Liver (tissue), 9 donors: ENCODE data around the gene CDA. TPM values are rescaled to one million over a fixed set of nuclear protein-coding genes. Genes with fewer than 3 reads are reported as not detected.

Source experiments
- DNase-seq: peaks from one replicate; pipeline ENCODE4 v3.0.0-alpha.2; 2017; ENCODE audit warnings: low spot score
- H3K27ac ChIP-seq, 2 donors: one replicate each; pipeline ENCODE4 v1.7.0; 2013; ENCODE audit warnings: inconsistent platforms in 2 of 2, low read length in 2 of 2, control low read depth in 1 of 2, low read depth in 1 of 2, mild to moderate bottlenecking in 1 of 2
- H3K27me3 ChIP-seq, 4 donors: one replicate each; pipeline versions ENCODE4 v1.6.1 to v1.7.0; 2013; ENCODE audit warnings: low read length in 3 of 4, inconsistent platforms in 1 of 4, mild to moderate bottlenecking in 1 of 4, moderate library complexity in 1 of 4; ENCODE audit not compliant: control insufficient read depth in 4 of 4, insufficient read depth in 4 of 4
- H3K36me3 ChIP-seq, 4 donors: one replicate each; pipeline versions ENCODE4 v1.6.1 to v1.7.0; 2013; ENCODE audit warnings: low read length in 3 of 4, mild to moderate bottlenecking in 3 of 4, low read depth in 1 of 4, moderate library complexity in 1 of 4; ENCODE audit not compliant: control insufficient read depth in 4 of 4, insufficient read depth in 3 of 4
- H3K4me1 ChIP-seq, 4 donors: one replicate each; pipeline versions ENCODE4 v1.6.1 to v1.7.0; 2013; ENCODE audit warnings: low read length in 3 of 4, mild to moderate bottlenecking in 3 of 4, moderate library complexity in 1 of 4; ENCODE audit not compliant: control insufficient read depth in 4 of 4, insufficient read depth in 4 of 4
- H3K4me3 ChIP-seq, 3 donors: one replicate each; pipeline versions ENCODE4 v1.6.1 to v1.7.0; 2013; ENCODE audit warnings: low read length in 3 of 3, control low read depth in 1 of 3, low read depth in 1 of 3, mild to moderate bottlenecking in 1 of 3
- H3K9ac ChIP-seq, 2 donors: one replicate each; pipeline ENCODE4 v1.7.0; 2013; ENCODE audit warnings: low read length in 2 of 2, mild to moderate bottlenecking in 2 of 2, moderate library complexity in 2 of 2, control low read depth in 1 of 2, low read depth in 1 of 2
- H3K9me3 ChIP-seq, 4 donors: one replicate each; pipeline versions ENCODE4 v1.6.1 to v1.7.0; 2013; ENCODE audit warnings: low read length in 3 of 4; ENCODE audit not compliant: control insufficient read depth in 4 of 4
- EGR1 ChIP-seq, 2 donors: IDR thresholded peaks; 2 replicates each; pipeline ENCODE4 v1.6.1; 2016 to 2018; ENCODE audit warnings: antibody characterized with exemption in 2 of 2, low read depth in 2 of 2
- FOXA1 ChIP-seq: IDR thresholded peaks from 2 replicates; pipeline ENCODE4 v1.6.1; 2016; ENCODE audit warnings: antibody characterized with exemption
- FOXA2 ChIP-seq: IDR thresholded peaks from 2 replicates; pipeline ENCODE4 v1.6.1; 2016; ENCODE audit warnings: antibody characterized with exemption
- GABPA ChIP-seq, 2 donors: IDR thresholded peaks in 1 of 2; conservative IDR thresholded peaks in 1 of 2; 2 replicates each; pipeline ENCODE4 v1.6.1; 2016; ENCODE audit warnings: antibody characterized with exemption in 2 of 2, mild to moderate bottlenecking in 1 of 2, moderate library complexity in 1 of 2
- HNF4A ChIP-seq, 2 donors: conservative IDR thresholded peaks; 2 replicates each; pipeline ENCODE4 v1.6.1; 2016; ENCODE audit warnings: antibody characterized with exemption in 2 of 2, mild to moderate bottlenecking in 2 of 2
- HNF4G ChIP-seq: IDR thresholded peaks from 2 replicates; pipeline ENCODE4 v1.6.1; 2016; ENCODE audit warnings: antibody characterized with exemption
- JUND ChIP-seq, 2 donors: IDR thresholded peaks; 2 replicates each; pipeline ENCODE4 v1.6.1; 2016; ENCODE audit warnings: antibody characterized with exemption in 2 of 2
- NR2F2 ChIP-seq: IDR thresholded peaks from 2 replicates; pipeline ENCODE4 v1.6.1; 2016; ENCODE audit warnings: antibody characterized with exemption
- RAD21 ChIP-seq, 2 donors: IDR thresholded peaks; 2 replicates each; pipeline ENCODE4 v1.6.1; 2016; ENCODE audit warnings: antibody characterized with exemption in 2 of 2, mild to moderate bottlenecking in 2 of 2
- RXRA ChIP-seq, 2 donors: IDR thresholded peaks; 2 replicates each; pipeline ENCODE4 v1.6.1; 2017 to 2018; ENCODE audit warnings: antibody characterized with exemption in 2 of 2, mild to moderate bottlenecking in 1 of 2
- SP1 ChIP-seq: IDR thresholded peaks from 2 replicates; pipeline ENCODE4 v1.6.1; 2018; ENCODE audit warnings: antibody characterized with exemption, mild to moderate bottlenecking
- TAF1 ChIP-seq: conservative IDR thresholded peaks from 2 replicates; pipeline ENCODE4 v1.6.1; 2016; ENCODE audit warnings: antibody characterized with exemption, mild to moderate bottlenecking
- YY1 ChIP-seq: IDR thresholded peaks from 2 replicates; pipeline ENCODE4 v1.6.1; 2016; ENCODE audit warnings: antibody characterized with exemption, mild to moderate bottlenecking
- WGBS: extraction: QIAGEN DNeasy Blood & Tissue Kit; methylation state at CpG from one replicate; pipeline ENCODE4 v1.1.7; 2013; 5-methylcytosine and 5-hydroxymethylcytosine counted together
- polyA plus RNA-seq, 2 donors: library from polyadenylated mRNA; stranded (reverse) in 1 of 2; unstranded in 1 of 2; fragments of 200-250 nt in 1 of 2; fragments of >200 nt in 1 of 2; fragmentation: Nextera tagmentation in 1 of 2; extraction: Ambion mirVana in 1 of 2; gene quantifications; one replicate each; pipeline versions ENCODE4 v1.2.1 to v1.2.3, GENCODE V29; 2013 to 2015
- total RNA-seq, 2 donors: library from RNA; depleted of rRNA; stranded (reverse); fragments of >200 nt; gene quantifications; one replicate each; pipeline ENCODE4 v1.2.3, GENCODE V29; 2014
- TF ChIP-seq, protein P1 (sequence below): fragments of 150-350 bp; IDR thresholded peaks from 2 replicates; pipeline ENCODE4 v1.5.1; 2017; ENCODE audit warnings: improper control_type of control experiment, low read depth, low read length; ENCODE audit not compliant: missing input control
- TF ChIP-seq, protein P2 (sequence below): IDR thresholded peaks from 2 replicates; pipeline ENCODE4 v1.6.1; 2016; ENCODE audit warnings: antibody characterized with exemption
- TF ChIP-seq, protein P3 (sequence below): IDR thresholded peaks from 2 replicates; pipeline ENCODE4 v1.6.1; 2016; ENCODE audit warnings: antibody characterized with exemption, mild to moderate bottlenecking
- TF ChIP-seq, protein P4 (sequence below): IDR thresholded peaks from 2 replicates; pipeline ENCODE4 v1.6.1; 2016; ENCODE audit warnings: antibody characterized with exemption
- TF ChIP-seq, protein P5 (sequence below): IDR thresholded peaks from 2 replicates; pipeline ENCODE4 v1.6.1; 2016; ENCODE audit warnings: antibody characterized with exemption
- donor health status: healthy.
- donor health status: healthy.
- donor health status: healthy.
- donor health status: healthy.
- donor health status: healthy.

The CDA gene
- total and polyA plus RNA-seq, 4 donors = 0.42 to 38.9 (median 16.9) TPM

DNA sequence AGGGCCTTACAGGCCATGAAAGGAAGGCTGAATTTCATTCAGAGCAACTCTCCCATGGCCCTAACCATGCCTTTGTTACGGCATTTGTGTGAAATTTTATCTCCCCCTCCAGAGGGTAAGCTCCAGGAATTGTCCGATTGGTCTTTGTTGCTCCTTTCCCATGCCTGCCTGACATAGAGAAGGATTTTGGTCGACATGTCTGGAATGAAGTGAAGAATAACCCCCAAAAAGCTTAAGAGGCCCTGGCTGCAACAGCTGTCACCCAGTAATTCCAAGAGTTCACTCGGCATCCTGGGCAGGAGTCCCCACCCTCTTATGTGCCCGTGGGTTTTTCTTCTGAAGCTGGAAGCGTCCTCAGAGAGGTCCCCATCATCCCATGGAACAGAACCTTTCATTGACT lies 20.6 kb downstream of the CDA start:
- TF ChIP-seq EGR1 (IDR thresholded peaks at IDR 0.05; ENCODE audit: low read depth in 2 of 2) (no peak), JUND (IDR thresholded peaks at IDR 0.05) (no peak), FOXA1 (no peak), NR2F2 (no peak), RXRA (IDR thresholded peaks at IDR 0.05) (no peak), HNF4A (conservative IDR thresholded peaks at IDR 0.05) (no peak)
- TF ChIP-seq, protein P1, sequence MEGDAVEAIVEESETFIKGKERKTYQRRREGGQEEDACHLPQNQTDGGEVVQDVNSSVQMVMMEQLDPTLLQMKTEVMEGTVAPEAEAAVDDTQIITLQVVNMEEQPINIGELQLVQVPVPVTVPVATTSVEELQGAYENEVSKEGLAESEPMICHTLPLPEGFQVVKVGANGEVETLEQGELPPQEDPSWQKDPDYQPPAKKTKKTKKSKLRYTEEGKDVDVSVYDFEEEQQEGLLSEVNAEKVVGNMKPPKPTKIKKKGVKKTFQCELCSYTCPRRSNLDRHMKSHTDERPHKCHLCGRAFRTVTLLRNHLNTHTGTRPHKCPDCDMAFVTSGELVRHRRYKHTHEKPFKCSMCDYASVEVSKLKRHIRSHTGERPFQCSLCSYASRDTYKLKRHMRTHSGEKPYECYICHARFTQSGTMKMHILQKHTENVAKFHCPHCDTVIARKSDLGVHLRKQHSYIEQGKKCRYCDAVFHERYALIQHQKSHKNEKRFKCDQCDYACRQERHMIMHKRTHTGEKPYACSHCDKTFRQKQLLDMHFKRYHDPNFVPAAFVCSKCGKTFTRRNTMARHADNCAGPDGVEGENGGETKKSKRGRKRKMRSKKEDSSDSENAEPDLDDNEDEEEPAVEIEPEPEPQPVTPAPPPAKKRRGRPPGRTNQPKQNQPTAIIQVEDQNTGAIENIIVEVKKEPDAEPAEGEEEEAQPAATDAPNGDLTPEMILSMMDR = no peak
- TF ChIP-seq, protein P2, sequence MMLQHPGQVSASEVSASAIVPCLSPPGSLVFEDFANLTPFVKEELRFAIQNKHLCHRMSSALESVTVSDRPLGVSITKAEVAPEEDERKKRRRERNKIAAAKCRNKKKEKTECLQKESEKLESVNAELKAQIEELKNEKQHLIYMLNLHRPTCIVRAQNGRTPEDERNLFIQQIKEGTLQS = no peak
- no peak for DNase-seq
- no peak overlapping the region for H3K4me3 ChIP-seq
- no peak overlapping the region for H3K9ac ChIP-seq
- no peaks in the 10 kb centered on the region for H3K9me3 ChIP-seq
- WGBS = 91% methylated on average over 6 of the region's 6 CpGs
- no peak overlapping the region for H3K27ac ChIP-seq
- no peaks in the 10 kb centered on the region for H3K27me3 ChIP-seq
- H3K4me1 ChIP-seq = peaks cover 9 to 37% (median 22%) of the 10 kb centered on the region in 4 donors
- H3K36me3 ChIP-seq = peaks cover 0 to 12% (median 5%) of the 10 kb centered on the region in 4 donors

DNA sequence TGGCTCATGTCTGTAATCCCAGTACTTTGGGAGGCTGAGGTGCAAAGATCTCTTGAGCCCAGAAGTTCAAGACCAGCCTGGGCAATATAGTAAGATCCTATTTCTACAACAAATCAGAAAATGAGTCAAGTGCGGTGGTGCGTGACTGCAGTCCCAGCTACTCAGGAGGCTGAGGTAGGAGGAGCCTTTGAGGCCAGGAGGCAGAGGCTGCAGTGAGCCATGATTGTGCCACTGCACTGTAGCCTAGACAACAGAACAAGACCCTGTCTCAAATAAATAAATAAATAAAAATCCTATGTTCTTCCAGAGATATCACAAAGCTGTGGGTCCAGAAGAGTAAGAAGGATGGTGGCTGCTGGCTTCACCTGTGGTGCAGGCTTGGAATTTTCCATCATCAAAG lies 22.1 kb downstream of the CDA start:
- H3K27me3 ChIP-seq = no peaks in the 10 kb centered on the region
- no peak for DNase-seq
- no peaks in the 10 kb centered on the region for H3K9me3 ChIP-seq
- no peak overlapping the region for H3K4me3 ChIP-seq
- TF ChIP-seq HNF4A (conservative IDR thresholded peaks at IDR 0.05) (no peak), FOXA2 (no peak), FOXA1 (no peak), RAD21 (IDR thresholded peaks at IDR 0.05) (no peak), YY1 (no peak), GABPA (IDR thresholded peaks at IDR 0.05 in 1 of 2, conservative IDR thresholded peaks at IDR 0.05 in 1 of 2) (no peak), SP1 (no peak), NR2F2 (no peak), EGR1 (IDR thresholded peaks at IDR 0.05; ENCODE audit: low read depth in 2 of 2) (no peak), HNF4G (no peak), RXRA (IDR thresholded peaks at IDR 0.05) (no peak), TAF1 (no peak), JUND (IDR thresholded peaks at IDR 0.05) (no peak)
- TF ChIP-seq, protein P3, sequence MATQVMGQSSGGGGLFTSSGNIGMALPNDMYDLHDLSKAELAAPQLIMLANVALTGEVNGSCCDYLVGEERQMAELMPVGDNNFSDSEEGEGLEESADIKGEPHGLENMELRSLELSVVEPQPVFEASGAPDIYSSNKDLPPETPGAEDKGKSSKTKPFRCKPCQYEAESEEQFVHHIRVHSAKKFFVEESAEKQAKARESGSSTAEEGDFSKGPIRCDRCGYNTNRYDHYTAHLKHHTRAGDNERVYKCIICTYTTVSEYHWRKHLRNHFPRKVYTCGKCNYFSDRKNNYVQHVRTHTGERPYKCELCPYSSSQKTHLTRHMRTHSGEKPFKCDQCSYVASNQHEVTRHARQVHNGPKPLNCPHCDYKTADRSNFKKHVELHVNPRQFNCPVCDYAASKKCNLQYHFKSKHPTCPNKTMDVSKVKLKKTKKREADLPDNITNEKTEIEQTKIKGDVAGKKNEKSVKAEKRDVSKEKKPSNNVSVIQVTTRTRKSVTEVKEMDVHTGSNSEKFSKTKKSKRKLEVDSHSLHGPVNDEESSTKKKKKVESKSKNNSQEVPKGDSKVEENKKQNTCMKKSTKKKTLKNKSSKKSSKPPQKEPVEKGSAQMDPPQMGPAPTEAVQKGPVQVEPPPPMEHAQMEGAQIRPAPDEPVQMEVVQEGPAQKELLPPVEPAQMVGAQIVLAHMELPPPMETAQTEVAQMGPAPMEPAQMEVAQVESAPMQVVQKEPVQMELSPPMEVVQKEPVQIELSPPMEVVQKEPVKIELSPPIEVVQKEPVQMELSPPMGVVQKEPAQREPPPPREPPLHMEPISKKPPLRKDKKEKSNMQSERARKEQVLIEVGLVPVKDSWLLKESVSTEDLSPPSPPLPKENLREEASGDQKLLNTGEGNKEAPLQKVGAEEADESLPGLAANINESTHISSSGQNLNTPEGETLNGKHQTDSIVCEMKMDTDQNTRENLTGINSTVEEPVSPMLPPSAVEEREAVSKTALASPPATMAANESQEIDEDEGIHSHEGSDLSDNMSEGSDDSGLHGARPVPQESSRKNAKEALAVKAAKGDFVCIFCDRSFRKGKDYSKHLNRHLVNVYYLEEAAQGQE = no peak
- TF ChIP-seq, protein P4, sequence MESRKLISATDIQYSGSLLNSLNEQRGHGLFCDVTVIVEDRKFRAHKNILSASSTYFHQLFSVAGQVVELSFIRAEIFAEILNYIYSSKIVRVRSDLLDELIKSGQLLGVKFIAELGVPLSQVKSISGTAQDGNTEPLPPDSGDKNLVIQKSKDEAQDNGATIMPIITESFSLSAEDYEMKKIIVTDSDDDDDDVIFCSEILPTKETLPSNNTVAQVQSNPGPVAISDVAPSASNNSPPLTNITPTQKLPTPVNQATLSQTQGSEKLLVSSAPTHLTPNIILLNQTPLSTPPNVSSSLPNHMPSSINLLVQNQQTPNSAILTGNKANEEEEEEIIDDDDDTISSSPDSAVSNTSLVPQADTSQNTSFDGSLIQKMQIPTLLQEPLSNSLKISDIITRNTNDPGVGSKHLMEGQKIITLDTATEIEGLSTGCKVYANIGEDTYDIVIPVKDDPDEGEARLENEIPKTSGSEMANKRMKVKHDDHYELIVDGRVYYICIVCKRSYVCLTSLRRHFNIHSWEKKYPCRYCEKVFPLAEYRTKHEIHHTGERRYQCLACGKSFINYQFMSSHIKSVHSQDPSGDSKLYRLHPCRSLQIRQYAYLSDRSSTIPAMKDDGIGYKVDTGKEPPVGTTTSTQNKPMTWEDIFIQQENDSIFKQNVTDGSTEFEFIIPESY = no peak
- TF ChIP-seq, protein P1 = no peak
- TF ChIP-seq, protein P5, sequence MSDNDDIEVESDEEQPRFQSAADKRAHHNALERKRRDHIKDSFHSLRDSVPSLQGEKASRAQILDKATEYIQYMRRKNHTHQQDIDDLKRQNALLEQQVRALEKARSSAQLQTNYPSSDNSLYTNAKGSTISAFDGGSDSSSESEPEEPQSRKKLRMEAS = no peak
- TF ChIP-seq, protein P2 = no peak
- no peak overlapping the region for H3K27ac ChIP-seq
- 98% methylated on average over 2 of the region's 2 CpGs for WGBS
- H3K36me3 ChIP-seq = peaks cover 0 to 12% (median 5%) of the 10 kb centered on the region in 4 donors
- H3K4me1 ChIP-seq = peaks cover 4 to 31% (median 16%) of the 10 kb centered on the region in 4 donors
- no peak overlapping the region for H3K9ac ChIP-seq
